GM06990 (cell line): ENCODE data around the gene MRC2.

Experiments used
- DNase-seq: peaks from one replicate; pipeline ENCODE4 v3.0.0-alpha.2; 2011; ENCODE audit not compliant: insufficient read length; ENCODE audit errors: extremely low read depth
- H3K27me3 ChIP-seq: replicated peaks from 2 replicates; pipeline ENCODE4 v1.6.0; 2011; ENCODE audit warnings: low read length; ENCODE audit not compliant: control insufficient read depth, insufficient read depth
- H3K36me3 ChIP-seq: 2 replicates; pipeline ENCODE4 v1.5.1; 2011; ENCODE audit warnings: low read length; ENCODE audit not compliant: control insufficient read depth, insufficient read depth
- H3K4me3 ChIP-seq: replicated peaks from 2 replicates; pipeline ENCODE4 v1.5.1; 2011; ENCODE audit warnings: low read depth, mild to moderate bottlenecking, control low read depth, low read length
- TF ChIP-seq, protein P1 (sequence below): IDR thresholded peaks from 2 replicates; pipeline ENCODE4 v1.5.1; 2011; ENCODE audit warnings: low read length, control low read depth, mild to moderate bottlenecking, inconsistent platforms; ENCODE audit not compliant: insufficient read depth, poor library complexity, severe bottlenecking

MRC2 gene

DNA sequence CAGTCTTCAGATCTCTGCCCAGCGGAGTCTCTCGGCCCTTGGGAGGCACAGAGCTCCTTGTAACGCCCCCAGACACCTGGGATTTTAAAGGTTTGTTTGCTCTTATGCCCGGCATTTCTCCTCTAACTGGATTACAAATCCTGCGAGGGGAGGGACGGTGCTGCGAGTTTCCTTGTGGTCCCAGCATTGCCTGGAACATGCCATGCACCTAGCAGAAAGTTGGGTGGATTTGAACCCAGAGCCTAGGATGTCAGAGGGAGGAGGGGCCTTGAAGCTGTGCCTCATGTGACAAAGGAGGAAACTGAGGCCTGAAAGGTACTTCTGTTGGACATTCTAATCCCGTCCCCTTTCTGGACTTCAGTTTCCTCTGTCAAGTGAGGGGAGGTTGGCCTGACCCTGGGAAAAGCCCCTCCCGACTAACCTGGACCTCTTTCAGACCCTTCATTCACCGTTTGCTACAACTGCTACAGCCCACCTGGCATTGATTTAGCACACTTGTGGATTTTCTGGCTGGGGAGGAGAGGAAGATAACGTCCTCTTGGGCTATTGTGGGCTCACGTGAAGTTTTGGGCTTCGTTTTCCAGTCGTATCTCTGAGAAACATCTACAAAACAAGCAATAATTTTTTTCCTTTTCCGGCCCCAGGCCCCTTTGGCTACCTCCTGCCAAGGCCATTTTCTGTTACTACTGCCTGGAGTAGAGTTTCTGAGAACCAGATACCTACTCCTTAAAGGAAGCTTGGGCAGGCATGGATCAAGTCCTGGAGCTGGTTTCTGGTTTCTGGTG lies 30.9 kb downstream of the MRC2 start:
- no peaks in the 10 kb centered on the region for H3K27me3 ChIP-seq
- TF ChIP-seq, protein P1, sequence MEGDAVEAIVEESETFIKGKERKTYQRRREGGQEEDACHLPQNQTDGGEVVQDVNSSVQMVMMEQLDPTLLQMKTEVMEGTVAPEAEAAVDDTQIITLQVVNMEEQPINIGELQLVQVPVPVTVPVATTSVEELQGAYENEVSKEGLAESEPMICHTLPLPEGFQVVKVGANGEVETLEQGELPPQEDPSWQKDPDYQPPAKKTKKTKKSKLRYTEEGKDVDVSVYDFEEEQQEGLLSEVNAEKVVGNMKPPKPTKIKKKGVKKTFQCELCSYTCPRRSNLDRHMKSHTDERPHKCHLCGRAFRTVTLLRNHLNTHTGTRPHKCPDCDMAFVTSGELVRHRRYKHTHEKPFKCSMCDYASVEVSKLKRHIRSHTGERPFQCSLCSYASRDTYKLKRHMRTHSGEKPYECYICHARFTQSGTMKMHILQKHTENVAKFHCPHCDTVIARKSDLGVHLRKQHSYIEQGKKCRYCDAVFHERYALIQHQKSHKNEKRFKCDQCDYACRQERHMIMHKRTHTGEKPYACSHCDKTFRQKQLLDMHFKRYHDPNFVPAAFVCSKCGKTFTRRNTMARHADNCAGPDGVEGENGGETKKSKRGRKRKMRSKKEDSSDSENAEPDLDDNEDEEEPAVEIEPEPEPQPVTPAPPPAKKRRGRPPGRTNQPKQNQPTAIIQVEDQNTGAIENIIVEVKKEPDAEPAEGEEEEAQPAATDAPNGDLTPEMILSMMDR = no peak
- DNase-seq = no peak
- H3K4me3 ChIP-seq = no peak overlapping the region
- H3K36me3 ChIP-seq = no peaks in the 10 kb centered on the region

DNA sequence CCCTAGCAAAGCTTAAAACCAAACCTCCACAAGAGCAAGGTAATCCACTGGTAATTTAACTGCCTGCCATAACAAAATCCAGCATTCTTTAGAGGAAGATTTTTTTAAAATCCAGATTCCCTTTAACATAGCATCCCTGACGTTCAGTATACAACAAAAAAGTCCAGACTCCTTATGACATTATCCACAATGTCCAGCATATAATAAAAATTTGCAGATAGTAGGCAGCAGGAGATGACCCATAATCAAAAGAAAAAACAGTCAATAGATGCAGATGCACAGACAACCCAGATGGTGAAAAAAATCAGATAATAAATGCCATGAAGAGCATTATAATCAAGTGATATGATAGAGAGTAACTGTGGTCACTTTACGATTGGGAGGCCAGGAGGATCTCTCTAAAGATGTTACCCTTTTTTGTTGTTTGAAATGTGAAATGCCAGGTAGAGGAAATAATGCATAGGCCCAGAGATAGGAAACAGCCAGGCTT lies 33.2 kb downstream of the MRC2 start:
- H3K36me3 ChIP-seq = no peaks in the 10 kb centered on the region
- H3K27me3 ChIP-seq = no peaks in the 10 kb centered on the region
- TF ChIP-seq, protein P1 = no peak
- DNase-seq = no peak
- H3K4me3 ChIP-seq = no peak overlapping the region

DNA sequence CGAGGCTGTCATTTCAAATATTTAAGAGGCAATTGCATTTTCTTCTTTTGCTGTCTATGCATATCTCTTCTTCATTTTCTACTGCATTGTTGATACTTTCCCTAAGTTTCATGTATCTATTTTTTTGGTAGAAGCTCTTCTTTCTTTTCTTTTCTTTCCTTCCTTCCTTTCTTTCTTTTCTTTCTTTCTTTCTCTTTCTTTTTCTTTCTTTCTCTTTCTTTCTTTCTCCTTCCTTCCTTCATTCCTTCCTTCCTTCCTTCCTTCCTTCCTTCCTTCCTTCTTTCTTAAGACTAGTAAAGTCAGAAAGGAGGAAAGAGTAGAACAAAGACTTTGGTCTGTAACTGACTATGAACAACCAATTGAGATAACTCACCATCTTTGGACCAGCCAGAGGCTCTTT lies 33.9 kb downstream of the MRC2 start:
- H3K36me3 ChIP-seq = no peaks in the 10 kb centered on the region
- no peaks in the 10 kb centered on the region for H3K27me3 ChIP-seq
- H3K4me3 ChIP-seq = no peak overlapping the region
- TF ChIP-seq, protein P1 = no peak
- DNase-seq = no peak

DNA sequence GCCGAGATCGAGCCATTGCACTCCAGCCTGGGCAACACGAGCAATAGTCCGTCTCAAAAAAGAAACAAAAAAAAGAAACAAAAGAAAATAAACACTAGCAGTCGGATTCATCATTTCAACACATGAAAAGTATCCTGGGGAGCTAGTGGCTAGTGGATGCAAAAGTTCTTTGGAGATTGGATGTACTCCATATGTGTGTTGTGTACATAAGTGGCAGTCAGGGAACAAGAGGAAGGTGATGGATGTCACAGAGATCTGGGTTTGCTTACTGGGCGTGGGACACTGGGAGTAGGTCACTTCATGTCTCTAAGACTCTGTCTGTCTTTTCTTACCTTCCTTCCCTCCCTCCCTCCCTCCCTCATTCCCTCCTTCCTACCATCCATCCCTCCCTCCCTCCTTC lies 35.4 kb downstream of the MRC2 start:
- no peak for DNase-seq
- H3K27me3 ChIP-seq = no peaks in the 10 kb centered on the region
- no peak overlapping the region for H3K4me3 ChIP-seq
- no peaks in the 10 kb centered on the region for H3K36me3 ChIP-seq
- TF ChIP-seq, protein P1 = no peak

DNA sequence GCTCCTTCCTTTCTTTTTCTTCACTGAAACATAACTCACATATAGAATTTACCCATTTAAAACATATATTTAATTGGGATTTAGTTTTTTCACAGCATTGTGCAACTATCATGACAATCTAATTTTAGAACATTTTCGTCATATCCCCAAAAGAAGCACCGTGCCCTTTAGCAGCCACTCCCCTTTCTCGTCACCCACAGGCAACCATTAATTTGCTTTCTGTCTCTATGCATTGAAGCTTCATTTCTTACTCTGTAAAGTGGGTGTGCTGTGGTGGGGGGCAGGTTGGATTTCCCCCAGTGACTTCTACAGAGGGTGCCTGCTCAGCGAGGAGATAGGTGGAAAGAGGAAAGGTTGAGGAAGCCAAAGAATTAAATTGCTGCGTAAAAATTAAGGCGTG lies 35.8 kb downstream of the MRC2 start:
- Histone ChIP-seq H3K27me3 (no peaks in the 10 kb centered on the region), H3K36me3 (no peaks in the 10 kb centered on the region), H3K4me3 (no peak overlapping the region)
- no peak for DNase-seq
- TF ChIP-seq, protein P1 = no peak
